RPMI7951 (cell line): ENCODE data around the gene WBP2NL. TPM values are rescaled to one million over a fixed set of nuclear protein-coding genes. Genes with fewer than 3 reads are reported as not detected.

ENCODE experiments used
- DNase-seq: peaks from one replicate; pipeline ENCODE4 v3.0.0-alpha.2; 2012; ENCODE audit warnings: low read depth
- total RNA-seq: library from RNA; depleted of rRNA; stranded (reverse); fragments of >200 nt; shearing (Covaris generic); gene quantifications from 2 replicates; pipeline ENCODE4 v1.2.3, GENCODE V29; 2014

Gene WBP2NL
- total RNA-seq, 1 experiment from 2014 or later: 0.12 TPM

DNA sequence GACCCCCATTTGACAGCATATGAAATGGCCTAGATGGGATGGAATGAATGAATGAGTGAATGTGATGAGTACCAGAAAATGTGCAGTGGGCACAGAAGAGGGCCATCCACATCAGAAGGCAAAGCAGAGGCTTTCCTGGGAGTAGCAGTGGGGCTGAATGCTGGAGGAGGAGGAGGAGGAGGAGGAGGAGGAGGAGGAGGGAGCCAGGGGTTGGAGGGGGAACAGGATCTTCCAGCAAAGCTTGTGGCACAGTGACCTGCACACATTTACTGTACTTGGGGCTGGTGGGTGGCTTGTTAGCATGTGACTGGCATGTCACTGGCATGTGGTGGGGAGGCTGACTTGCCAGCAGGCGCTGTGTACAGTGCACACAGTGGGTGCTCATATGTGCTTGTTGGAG is 19.9 kb upstream of the WBP2NL start:
- no peak for DNase-seq

DNA sequence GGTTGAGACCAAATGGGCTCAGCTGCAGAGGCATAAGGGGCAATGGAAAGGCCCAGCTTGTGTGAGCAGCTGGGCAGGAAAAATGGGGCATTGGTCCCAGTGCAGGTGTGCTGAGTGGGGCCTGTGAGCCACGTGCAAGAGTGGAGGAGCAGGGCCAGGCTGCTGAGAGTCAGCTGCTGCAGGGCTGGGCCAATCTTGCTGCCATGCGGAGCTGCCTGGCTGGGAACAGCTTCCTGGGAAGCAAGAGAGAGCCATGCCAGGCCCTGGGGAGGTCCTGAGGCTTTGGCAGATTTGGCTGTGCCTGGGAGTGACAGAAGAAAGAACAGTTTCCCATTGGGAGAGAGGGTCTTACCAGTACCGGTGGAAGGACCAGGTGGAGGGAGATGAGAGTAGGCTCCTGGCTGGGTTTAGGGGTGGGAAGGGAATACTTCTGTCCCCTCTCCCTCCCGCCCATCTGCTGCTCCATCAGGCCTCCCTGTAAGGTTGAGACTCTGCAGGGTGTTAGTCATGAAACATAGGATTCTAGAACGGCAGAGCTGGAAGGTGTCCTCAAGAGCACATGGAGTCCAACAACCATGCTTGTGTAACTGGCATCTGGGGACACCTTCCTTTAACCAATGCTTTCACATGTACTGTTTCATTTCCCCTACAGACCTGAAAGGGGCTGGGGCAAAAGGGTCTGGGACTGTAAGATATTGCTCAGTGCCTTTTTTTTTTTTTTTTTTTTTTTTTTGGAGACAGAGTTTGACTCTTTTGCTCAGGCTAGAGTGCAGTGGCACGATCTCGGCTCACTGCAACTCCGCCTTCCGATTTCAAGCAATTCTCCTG is 19.0 kb upstream of the WBP2NL start:
- DNase-seq: no peak

DNA sequence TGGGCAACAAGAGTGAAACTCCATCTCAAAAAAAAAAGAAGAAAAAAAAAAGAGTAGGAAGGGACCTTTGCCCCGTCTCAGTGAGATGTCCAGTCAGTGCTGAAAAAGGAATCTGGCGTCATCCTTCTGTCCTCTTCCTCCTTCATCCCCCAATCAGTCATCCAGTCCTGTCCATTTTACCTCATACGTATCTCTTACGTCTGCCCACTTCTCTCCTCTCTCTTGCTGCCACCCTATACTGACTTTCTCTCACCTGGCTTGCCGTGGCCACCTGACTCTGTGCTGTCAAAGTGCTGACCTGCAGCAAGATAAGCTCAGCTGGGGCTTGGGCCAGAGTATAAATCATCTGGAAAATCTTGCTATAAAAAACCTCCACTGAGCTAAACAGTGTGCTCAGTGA is 15.7 kb upstream of the WBP2NL start:
- no peak for DNase-seq

- peak; percentile 69 for DNase-seq
Measured at GRCh38 chr22:41983513-41984405, 14.8 kb upstream of the WBP2NL start.

DNA sequence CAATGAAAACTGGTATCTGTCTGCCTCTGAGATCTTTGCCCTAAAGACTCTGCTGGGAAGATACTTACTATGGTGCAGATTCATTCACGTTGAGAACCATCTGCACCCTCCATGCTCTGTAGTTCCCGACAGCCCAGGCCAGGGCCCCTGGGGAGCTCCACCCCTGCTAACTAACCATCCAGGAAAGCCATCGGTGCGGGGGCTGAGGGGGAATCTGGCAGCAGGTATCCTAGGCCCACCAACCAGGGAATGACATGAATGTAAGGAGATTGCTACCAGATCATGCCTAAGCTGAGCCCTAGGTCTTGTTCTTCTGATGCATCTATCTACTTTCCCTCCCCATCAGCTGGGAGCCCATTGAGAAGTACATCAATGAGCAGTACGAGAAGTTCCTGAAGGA is 11.3 kb upstream of the WBP2NL start:
- DNase-seq: no peak

- DNase-seq: no peak
Measured at GRCh38 chr22:41989246-41989645, 9.3 kb upstream of the WBP2NL start.

GRCh38 chr22:41991111-41991510 is 7.5 kb upstream of the WBP2NL start:
- no peak for DNase-seq

DNA sequence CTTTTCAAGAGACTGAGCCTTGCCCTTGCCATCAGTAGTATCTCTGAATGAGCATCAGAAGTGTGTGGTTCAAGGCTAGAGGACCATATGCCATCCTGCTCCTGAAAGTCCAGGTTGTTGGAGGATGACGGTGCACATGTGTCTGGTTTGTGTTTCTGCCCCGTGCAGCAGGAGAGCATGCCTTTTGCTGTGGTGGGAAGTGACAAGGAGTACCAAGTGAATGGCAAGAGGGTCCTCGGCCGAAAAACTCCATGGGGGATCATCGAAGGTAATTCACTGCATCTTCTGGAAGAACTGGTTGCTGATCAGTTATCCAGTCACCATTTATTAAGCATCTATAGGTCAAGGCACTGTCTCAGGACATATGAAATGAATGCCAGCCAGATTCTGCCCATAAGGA is 6.1 kb upstream of the WBP2NL start:
- DNase-seq: no peak

DNA sequence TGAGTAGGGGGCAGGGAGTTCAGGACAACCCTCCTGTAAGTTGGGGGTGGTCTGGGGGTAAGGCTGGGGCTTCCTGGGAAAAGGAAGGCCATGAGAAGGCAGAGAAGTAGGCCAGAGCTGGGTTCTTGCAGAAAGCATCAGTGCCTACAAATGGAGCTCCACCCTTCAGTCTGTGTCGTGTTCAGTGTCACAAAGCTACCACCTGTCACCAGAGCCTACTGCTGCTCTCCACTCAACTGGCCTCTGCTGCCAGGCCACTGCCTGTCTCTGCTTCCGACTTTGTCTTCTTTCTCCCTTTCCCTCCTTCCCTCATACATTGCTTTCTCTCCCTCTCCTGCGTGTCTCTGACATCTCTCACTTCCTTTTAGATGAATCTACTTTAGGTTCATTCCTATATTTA is 3.4 kb upstream of the WBP2NL start:
- no peak for DNase-seq

DNA sequence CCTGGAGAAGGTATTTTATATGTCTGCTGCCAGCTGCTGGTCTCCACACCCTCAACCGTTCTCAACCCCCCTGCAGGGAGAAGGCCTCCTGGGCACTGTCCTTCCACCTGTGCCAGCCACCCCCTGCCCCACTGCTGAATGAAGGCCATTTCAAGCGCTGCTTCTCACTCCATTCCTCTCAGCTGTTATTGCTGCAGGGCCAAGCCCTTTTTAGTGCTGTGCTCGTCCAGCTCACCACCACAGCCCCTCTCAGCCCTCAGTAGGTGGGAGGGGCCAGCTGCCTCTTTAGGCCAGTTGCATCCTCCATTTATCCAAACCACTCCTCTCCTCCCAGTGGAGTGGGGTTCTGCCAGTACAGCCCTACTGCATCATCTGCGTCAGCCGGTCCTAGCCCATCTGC is 1.8 kb upstream of the WBP2NL start:
- no peak for DNase-seq

DNA sequence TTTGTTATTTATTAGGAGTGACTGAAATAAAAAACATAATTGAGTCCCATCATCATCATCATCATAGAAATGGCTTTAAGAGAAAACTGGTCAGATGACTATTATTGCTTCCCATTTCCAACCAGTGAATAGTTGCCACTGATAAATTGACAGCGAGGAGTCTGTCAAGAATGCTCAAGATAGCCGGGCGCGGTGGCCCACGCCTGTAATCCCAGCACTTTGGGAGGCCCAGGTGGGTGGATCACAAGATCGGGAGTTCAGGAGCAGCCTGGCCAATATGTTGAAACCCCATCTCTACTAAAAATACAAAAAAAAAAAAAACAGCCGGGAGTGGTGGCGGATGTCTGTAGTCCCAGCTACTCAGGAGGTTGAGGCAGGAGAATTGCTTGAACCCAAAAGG is 1.9 kb downstream of the WBP2NL start:
- no peak for DNase-seq

DNA sequence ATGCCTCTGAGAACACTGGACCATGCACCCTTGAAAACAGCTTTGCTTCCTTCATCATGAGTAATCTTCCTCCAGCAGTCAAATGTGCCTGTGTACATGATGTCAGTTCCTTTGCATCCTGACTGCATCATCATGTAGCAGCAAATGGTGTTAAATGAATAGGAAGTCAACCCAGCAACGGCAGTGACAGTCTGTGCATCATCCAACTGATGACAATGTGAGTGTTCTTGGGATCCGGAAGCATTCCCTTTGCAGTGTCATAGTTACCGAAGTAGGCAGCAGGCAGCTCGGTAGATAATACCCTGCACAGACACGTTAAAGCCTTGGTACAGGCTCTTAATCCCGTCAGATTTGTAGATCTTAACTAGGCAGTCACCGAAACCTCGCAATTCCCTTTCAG is 2.5 kb downstream of the WBP2NL start:
- no peak for DNase-seq

- DNase-seq: no peak
Measured at GRCh38 chr22:42001706-42002105, 3.1 kb downstream of the WBP2NL start.

- no peak for DNase-seq
Measured at GRCh38 chr22:42007922-42008321, 9.3 kb downstream of the WBP2NL start.

DNA sequence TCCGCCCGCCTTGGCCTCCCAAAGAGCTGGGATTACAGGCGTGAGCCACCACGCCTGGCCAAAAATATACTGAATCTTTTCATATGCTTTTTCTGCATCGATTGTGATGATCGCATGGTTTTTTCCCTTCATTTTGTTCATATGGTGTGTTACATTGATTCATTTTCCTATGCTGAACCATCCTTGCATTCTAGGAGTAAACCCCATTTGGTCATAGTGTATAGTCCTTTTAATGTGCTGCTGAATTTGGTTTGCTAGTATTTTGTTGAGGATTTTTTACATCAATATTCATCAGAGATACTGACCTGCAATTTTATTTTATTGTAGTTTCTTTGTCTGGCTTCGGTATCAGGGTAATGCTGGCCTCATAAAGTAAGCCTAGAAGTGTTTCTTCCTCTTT is 12.2 kb downstream of the WBP2NL start:
- DNase-seq: no peak

DNA sequence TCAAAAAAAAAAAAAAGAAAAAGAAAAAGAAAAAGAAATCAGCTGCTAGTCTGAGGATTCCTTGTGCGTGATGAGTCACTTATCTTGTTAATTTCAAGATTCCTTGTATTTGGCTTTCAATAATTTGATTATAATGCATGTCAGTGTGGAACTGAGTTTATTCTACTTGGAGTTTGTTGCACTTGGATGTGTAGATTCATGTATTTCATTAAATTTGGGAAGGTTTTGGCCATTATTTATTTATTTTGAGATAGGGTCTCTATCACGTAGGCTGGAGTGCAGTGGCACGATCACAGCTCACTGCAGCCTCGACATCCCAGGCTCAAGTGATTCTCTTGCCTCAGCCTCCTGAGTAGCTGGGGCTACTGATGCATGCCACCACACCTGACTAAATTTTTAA is 14.8 kb downstream of the WBP2NL start:
- DNase-seq: no peak

GRCh38 chr22:42016111-42016510 is 17.5 kb downstream of the WBP2NL start:
- no peak for DNase-seq

DNA sequence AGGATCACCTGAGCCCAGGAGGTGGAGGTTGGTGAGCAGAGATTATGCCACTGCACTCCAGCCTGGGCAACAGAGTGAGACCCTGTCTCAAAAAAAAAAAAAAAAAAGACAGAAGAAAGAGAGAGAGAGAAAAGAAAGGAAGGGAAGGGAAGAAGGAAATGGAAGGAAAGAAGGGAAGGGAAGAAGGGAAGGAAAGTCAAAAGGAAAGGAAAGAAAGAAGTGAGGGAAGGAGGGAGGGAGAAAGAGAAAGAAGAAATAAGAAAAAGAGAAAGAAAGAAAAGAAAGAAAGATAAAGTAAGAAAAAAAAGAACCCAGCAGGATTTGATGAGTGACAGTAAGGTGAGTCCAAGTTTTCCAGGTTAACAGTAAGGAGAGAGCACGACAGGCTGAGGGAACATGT is 19.6 kb downstream of the WBP2NL start:
- no peak for DNase-seq

GRCh38 chr22:42021571-42021970 is 23.0 kb downstream of the WBP2NL start:
- no peak for DNase-seq

DNA sequence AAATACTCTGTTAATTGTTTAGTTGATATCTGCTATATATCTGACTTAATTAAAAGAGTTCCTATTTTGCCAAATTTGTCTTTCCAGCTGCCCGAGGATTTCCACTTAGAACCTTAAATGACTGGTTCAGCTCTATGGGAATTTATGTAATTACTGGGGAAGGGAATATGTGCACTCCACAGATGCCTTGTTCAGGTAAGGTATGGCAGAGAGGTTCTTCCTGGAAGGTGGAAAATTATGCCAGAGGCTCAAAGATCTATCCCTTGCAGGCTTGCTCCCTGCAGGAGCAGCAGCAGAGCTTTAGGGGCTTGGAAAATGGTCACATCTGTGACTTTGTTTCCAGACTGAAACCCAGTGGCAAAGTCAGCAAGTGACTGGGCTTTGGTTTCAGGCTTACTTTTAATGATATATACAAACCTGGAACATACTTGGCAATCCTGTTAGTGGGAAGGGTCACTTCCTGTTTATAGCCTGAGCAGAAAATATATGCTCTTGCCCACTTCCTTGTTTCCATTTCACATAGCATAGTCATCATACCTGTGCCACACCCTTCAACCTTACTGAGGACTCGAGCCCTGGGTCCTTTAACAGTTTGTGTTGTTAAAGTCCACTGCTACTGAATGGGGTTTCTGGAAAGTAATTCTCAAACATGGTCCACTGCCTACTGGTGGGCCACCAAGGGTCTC is 23.7 kb downstream of the WBP2NL start:
- DNase-seq: no peak

GRCh38 chr22:42025421-42025820 is 26.8 kb downstream of the WBP2NL start:
- DNase-seq: no peak

- DNase-seq: no peak
Measured at GRCh38 chr22:42026705-42027104, 28.1 kb downstream of the WBP2NL start.
